HepG2 (cell line): ENCODE measurements around the gene CUEDC2. TPM values are rescaled to one million over a fixed set of nuclear protein-coding genes. Genes with fewer than 3 reads are reported as not detected.

Experiments
- ATAC-seq: fragments of 200-7000 bp; cut with Tn5 transposase; 3 replicates; pipeline ENCODE4 v1.9.1; 2020; ENCODE audit warnings: mild to moderate bottlenecking, moderate library complexity
- BruUV-seq: library from RNA; stranded (reverse); fragments of 400-500 nt; replicated peaks from 2 replicates; lab custom pipeline; 2021; lab: Mats Ljungman, UMichigan
- CTCF ChIA-PET: fragments of 300-600 bp; formaldehyde crosslinking; extraction: SDS; loops from one replicate; lab custom pipeline; 2021; ENCODE audit warnings: low total read pairs, inconsistent platforms, low intra/inter-chr PET ratio; lab: Yijun Ruan, JAX
- POLR2A ChIA-PET: fragments of 350-600 bp; sonication (Branson Sonifier 250); formaldehyde crosslinking; loops from one replicate; lab custom pipeline; 2020; ENCODE audit warnings: antibody characterized with exemption, inconsistent platforms; lab: Yijun Ruan, JAX
- DNase-seq: peaks from one replicate; pipeline ENCODE4 v3.0.0-alpha.2; 2015; ENCODE audit warnings: low spot score
- FAIRE-seq: peaks from 3 replicates; lab custom pipeline; 2011; peaks lifted over from hg19 to GRCh38; lab: Jason Lieb, UNC
- H2AFZ ChIP-seq: one replicate; pipeline ENCODE4 v1.6.1; 2011; ENCODE audit warnings: low read length, inconsistent platforms
- H3K27ac ChIP-seq: fragments of 300-600 bp; 3 replicates; pipeline ENCODE4 v1.8.0; 2011; ENCODE audit warnings: mixed run types, mild to moderate bottlenecking, mixed read lengths, low read length, inconsistent platforms; ENCODE audit not compliant: insufficient read depth; ENCODE audit errors: extremely low read length
- H3K27me3 ChIP-seq, 2 experiments: fragments of 200-600 bp in 1 of 2; 2 replicates in 1 of 2; 3 replicates in 1 of 2; pipeline versions ENCODE4 v1.6.0 to v1.8.0; 2011; ENCODE audit warnings: low read length in 2 of 2, mild to moderate bottlenecking in 2 of 2, moderate library complexity in 2 of 2, inconsistent platforms in 1 of 2; ENCODE audit not compliant: insufficient read depth in 2 of 2, control insufficient read depth in 1 of 2
- H3K36me3 ChIP-seq, 2 experiments: fragments of 200-600 bp in 1 of 2; replicated peaks in 1 of 2; 2 replicates in 1 of 2; 3 replicates in 1 of 2; pipeline versions ENCODE4 v1.5.1 to v1.8.0; 2011; ENCODE audit warnings: low read length in 2 of 2, inconsistent platforms in 1 of 2; ENCODE audit not compliant: insufficient read depth in 2 of 2, control insufficient read depth in 1 of 2
- H3K4me1 ChIP-seq: 2 replicates; pipeline ENCODE4 v1.5.1; 2012; ENCODE audit warnings: low read length, inconsistent platforms; ENCODE audit not compliant: insufficient read depth
- H3K4me2 ChIP-seq: 2 replicates; pipeline ENCODE4 v1.6.0; 2011; ENCODE audit warnings: low read depth, low read length, inconsistent platforms
- H3K4me3 ChIP-seq, 3 experiments: fragments of 200-600 bp in 1 of 3; sonication (generic), shearing (Covaris generic) in 1 of 3; replicated peaks in 1 of 3; 2 replicates each; pipeline ENCODE4 v1.5.1; 2011 to 2016; ENCODE audit warnings: low read length in 3 of 3, inconsistent platforms in 2 of 3, low read depth in 2 of 3, mild to moderate bottlenecking in 2 of 3, control low read depth in 1 of 3, mixed read lengths in 1 of 3; ENCODE audit not compliant: insufficient read depth in 1 of 3
- H3K79me2 ChIP-seq: one replicate; pipeline ENCODE4 v1.6.1; 2011; ENCODE audit warnings: low read length, inconsistent platforms; ENCODE audit not compliant: insufficient read depth
- H3K9ac ChIP-seq: 2 replicates; pipeline ENCODE4 v1.6.0; 2011; ENCODE audit warnings: mild to moderate bottlenecking, low read depth, low read length, inconsistent platforms; ENCODE audit not compliant: insufficient read depth
- H3K9me3 ChIP-seq: 2 replicates; pipeline ENCODE4 v1.5.1; 2012; ENCODE audit warnings: mild to moderate bottlenecking, low read length
- H4K20me1 ChIP-seq: 2 replicates; pipeline ENCODE4 v1.6.0; 2011; ENCODE audit warnings: inconsistent platforms, mild to moderate bottlenecking, low read length, moderate library complexity; ENCODE audit not compliant: insufficient read depth
- ARNT2 ChIP-seq: sonication (generic); formaldehyde crosslinking; IDR thresholded peaks from 2 replicates; pipeline ENCODE4 v1.8.0; 2022; ENCODE audit warnings: mild to moderate bottlenecking, low read depth, missing genetic modification reagents, moderate library complexity
- HDAC2 ChIP-seq: sonication (generic); formaldehyde crosslinking; IDR thresholded peaks from 2 replicates; pipeline ENCODE4 v1.4.0; 2020; ENCODE audit warnings: missing genetic modification reagents
- HNF4A ChIP-seq: sonication (generic); formaldehyde crosslinking; IDR thresholded peaks from 2 replicates; pipeline ENCODE4 v1.4.0; 2020; ENCODE audit warnings: missing genetic modification reagents
- HNRNPL ChIP-seq: fragments of 200-400 bp; formaldehyde crosslinking; IDR thresholded peaks from 2 replicates; pipeline ENCODE4 v1.6.1; 2017; ENCODE audit warnings: mild to moderate bottlenecking, low read depth, low read length
- KDM1A ChIP-seq: IDR thresholded peaks from 2 replicates; pipeline ENCODE4 v1.6.1; 2016; ENCODE audit warnings: missing compliant biosample characterization
- KDM6A ChIP-seq: IDR thresholded peaks from 2 replicates; pipeline ENCODE4 v1.6.1; 2016; ENCODE audit warnings: low read depth
- PHF8 ChIP-seq: sonication (generic); formaldehyde crosslinking; IDR thresholded peaks from 2 replicates; pipeline ENCODE4 v1.5.0; 2020; ENCODE audit warnings: missing genetic modification reagents
- PTBP1 ChIP-seq: fragments of 200-400 bp; formaldehyde crosslinking; IDR thresholded peaks from 2 replicates; pipeline ENCODE4 v1.6.1; 2018; ENCODE audit warnings: low read length, low read depth; ENCODE audit not compliant: poor library complexity, severe bottlenecking
- ZFX ChIP-seq: sonication (generic); formaldehyde crosslinking; IDR thresholded peaks from 2 replicates; pipeline ENCODE4 v1.4.0; 2020; ENCODE audit warnings: mild to moderate bottlenecking, low read depth, missing genetic modification reagents, moderate library complexity
- ZMYM3 ChIP-seq: sonication (generic); formaldehyde crosslinking; IDR thresholded peaks from 2 replicates; pipeline ENCODE4 v1.5.1; 2020; ENCODE audit warnings: mild to moderate bottlenecking, missing genetic modification reagents
- ZNF292 ChIP-seq: sonication (generic); formaldehyde crosslinking; IDR thresholded peaks from 2 replicates; pipeline ENCODE4 v1.8.1; 2022; ENCODE audit warnings: mild to moderate bottlenecking, low read depth, missing genetic modification reagents, borderline replicate concordance
- ZNF343 ChIP-seq: sonication (generic); formaldehyde crosslinking; IDR thresholded peaks from 2 replicates; pipeline ENCODE4 v1.4.0; 2020; ENCODE audit warnings: mild to moderate bottlenecking, missing genetic modification reagents
- ZNF570 ChIP-seq: sonication (generic); formaldehyde crosslinking; IDR thresholded peaks from 2 replicates; pipeline ENCODE4 v1.4.0; 2020; ENCODE audit warnings: mild to moderate bottlenecking, missing genetic modification reagents, borderline replicate concordance
- ZNF629 ChIP-seq: sonication (generic); formaldehyde crosslinking; conservative IDR thresholded peaks from 2 replicates; pipeline ENCODE4 v1.5.0; 2020; ENCODE audit warnings: missing genetic modification reagents
- WGBS: methylation state at CpG from one replicate; pipeline ENCODE4 v1.1.6; 2017; ENCODE audit warnings: low lambda C conversion rate; 5-methylcytosine and 5-hydroxymethylcytosine counted together
- in situ Hi-C: cut with HindIII; loops from 2 replicates; pipeline ENCODE4 v1.10.0; 2017; ENCODE audit warnings: low pct_unique_long_range_greater_than_20kb; ENCODE audit not compliant: extremely low pct_ligation_motif_present
- intact Hi-C: fragments of 100-400 bp; cut with micrococcal nuclease; formaldehyde crosslinking; loops from one replicate; pipeline ENCODE4 v1.10.0; 2022; ENCODE audit not compliant: unreplicated experiment
- polyA plus RNA-seq, 8 experiments: library from polyadenylated mRNA; depleted of rRNA in 3 of 8; stranded (reverse) in 7 of 8; unstranded in 1 of 8; fragments of >200 nt; fragmentation: Illumina TruSeq in 4 of 8; extraction: Trizol in 4 of 8; gene quantifications; 2 replicates each; pipeline versions ENCODE4 v1.2.1 to v1.2.3, GENCODE V29; 2011 to 2016; ENCODE audit warnings: low read depth in 4 of 8, missing spikeins in 1 of 8, mixed read lengths in 1 of 8; ENCODE audit not compliant: insufficient read depth in 1 of 8
- total RNA-seq, 5 experiments: library from RNA; depleted of rRNA; stranded (reverse); fragments of >200 nt; fragmentation: Illumina TruSeq; extraction: Trizol; gene quantifications; 2 replicates each; pipeline ENCODE4 v1.2.3, GENCODE V29; 2016; ENCODE audit warnings: low read depth in 1 of 5
- TF ChIP-seq, protein P1 (sequence below): sonication (generic); formaldehyde crosslinking; IDR thresholded peaks from 2 replicates; pipeline ENCODE4 v1.9.0; 2022; ENCODE audit warnings: low read depth, missing genetic modification reagents
- TF ChIP-seq, protein P2 (sequence below): IDR thresholded peaks from 2 replicates; pipeline ENCODE4 v1.6.1; 2012; ENCODE audit warnings: low read depth, low read length, improper control_type of control experiment
- TF ChIP-seq, protein P3 (sequence below): sonication (generic); formaldehyde crosslinking; IDR thresholded peaks from 2 replicates; pipeline ENCODE4 v1.5.1; 2020; ENCODE audit warnings: mild to moderate bottlenecking, missing genetic modification reagents, moderate library complexity

Gene CUEDC2
- total and polyA plus RNA-seq, 2 of the 13 experiments (the other 11 are each of a cell fraction or from before 2014, with no cell fraction given) = 13.1 to 18.4 TPM

DNA sequence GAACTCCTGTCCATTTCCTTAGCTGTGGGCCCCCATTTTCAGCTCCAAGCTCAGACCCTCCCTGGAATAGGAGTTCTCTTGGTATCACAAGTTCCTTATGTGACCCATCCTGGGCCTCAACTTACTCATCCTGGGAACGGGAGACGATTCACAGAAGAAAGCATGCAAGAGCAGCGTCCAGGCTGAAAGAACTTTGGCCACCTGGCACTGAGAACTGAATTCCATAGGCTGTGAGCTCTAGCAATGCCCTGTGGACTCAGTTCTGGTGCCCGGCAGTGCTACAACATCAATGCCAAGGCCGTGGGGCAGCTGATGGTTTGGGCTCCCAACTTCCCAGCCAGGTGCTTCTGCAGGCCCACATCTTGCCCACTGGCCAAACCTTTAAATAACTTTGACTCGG, 3.9 kb upstream of the CUEDC2 start:
- no peak overlapping the region for H3K27ac ChIP-seq
- peak overlapping the region; percentile 97 for H3K4me2 ChIP-seq
- H3K4me1 ChIP-seq = peaks cover 43% of the 10 kb centered on the region
- intact Hi-C loops = no loop called here
- H3K9me3 ChIP-seq = no peaks in the 10 kb centered on the region
- 2% methylated on average over 4 of the region's 6 CpGs for WGBS
- no peaks in the 10 kb centered on the region for H3K36me3 ChIP-seq
- in situ Hi-C loops = no loop called here
- no peaks in the 10 kb centered on the region; a peak in 1 of 5 replicates for H3K27me3 ChIP-seq
- BruUV-seq = no TSS peak
- H4K20me1 ChIP-seq = no peaks in the 10 kb centered on the region
- ATAC-seq (no peak), FAIRE-seq (no peak), DNase-seq (no peak)
- no peak overlapping the region for H2AFZ ChIP-seq
- CTCF ChIA-PET = no interaction called here
- H3K4me3 ChIP-seq = peak overlapping the region; percentile 44 to 76 (median 55)
- peaks cover 5% of the 10 kb centered on the region for H3K79me2 ChIP-seq
- H3K9ac ChIP-seq = peak overlapping the region; percentile 68
- POLR2A ChIA-PET = interaction anchor here (0.8 to 6.8 kb wide), 4 partner anchors 10 to 26 kb away, joined by 3 to 135 read pairs (median 90); partner anchors contain the start of genes C10orf95 and FBXL15
- TF ChIP-seq ZNF629 (peak; percentile 94), PTBP1 (no peak), KDM6A (CRISPR knock-in tag) (no peak), KDM1A (CRISPR knock-in tag) (peak; percentile 48; the same call in 1 of the 2 replicates), ARNT2 (CRISPR knock-in tag) (no peak), ZNF343 (CRISPR knock-in tag) (no peak), ZMYM3 (CRISPR knock-in tag) (peak; percentile 72), PHF8 (peak; percentile 29; the same call in 1 of the 2 replicates), HNRNPL (peak; percentile 73), ZNF570 (CRISPR knock-in tag) (no peak), HDAC2 (CRISPR knock-in tag) (no peak), ZNF292 (CRISPR knock-in tag) (no peak), ZFX (CRISPR knock-in tag) (peak; percentile 18; the same call in 1 of the 2 replicates), HNF4A (CRISPR knock-in tag) (peak; percentile 36; the same call in 1 of the 2 replicates)
- TF ChIP-seq, protein P1, sequence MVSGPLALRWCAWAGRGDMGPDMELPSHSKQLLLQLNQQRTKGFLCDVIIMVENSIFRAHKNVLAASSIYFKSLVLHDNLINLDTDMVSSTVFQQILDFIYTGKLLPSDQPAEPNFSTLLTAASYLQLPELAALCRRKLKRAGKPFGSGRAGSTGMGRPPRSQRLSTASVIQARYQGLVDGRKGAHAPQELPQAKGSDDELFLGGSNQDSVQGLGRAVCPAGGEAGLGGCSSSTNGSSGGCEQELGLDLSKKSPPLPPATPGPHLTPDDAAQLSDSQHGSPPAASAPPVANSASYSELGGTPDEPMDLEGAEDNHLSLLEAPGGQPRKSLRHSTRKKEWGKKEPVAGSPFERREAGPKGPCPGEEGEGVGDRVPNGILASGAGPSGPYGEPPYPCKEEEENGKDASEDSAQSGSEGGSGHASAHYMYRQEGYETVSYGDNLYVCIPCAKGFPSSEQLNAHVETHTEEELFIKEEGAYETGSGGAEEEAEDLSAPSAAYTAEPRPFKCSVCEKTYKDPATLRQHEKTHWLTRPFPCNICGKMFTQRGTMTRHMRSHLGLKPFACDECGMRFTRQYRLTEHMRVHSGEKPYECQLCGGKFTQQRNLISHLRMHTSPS (CRISPR knock-in tag) = peak; percentile 88
- TF ChIP-seq, protein P2, sequence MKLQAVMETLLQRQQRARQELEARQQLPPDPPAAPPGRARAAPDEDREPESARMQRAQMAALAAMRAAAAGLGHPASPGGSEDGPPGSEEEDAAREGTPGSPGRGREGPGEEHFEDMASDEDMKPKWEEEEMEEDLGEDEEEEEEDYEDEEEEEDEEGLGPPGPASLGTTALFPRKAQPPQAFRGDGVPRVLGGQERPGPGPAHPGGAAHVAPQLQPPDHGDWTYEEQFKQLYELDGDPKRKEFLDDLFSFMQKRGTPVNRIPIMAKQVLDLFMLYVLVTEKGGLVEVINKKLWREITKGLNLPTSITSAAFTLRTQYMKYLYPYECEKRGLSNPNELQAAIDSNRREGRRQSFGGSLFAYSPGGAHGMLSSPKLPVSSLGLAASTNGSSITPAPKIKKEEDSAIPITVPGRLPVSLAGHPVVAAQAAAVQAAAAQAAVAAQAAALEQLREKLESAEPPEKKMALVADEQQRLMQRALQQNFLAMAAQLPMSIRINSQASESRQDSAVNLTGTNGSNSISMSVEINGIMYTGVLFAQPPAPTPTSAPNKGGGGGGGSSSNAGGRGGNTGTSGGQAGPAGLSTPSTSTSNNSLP = no peak
- TF ChIP-seq, protein P3, sequence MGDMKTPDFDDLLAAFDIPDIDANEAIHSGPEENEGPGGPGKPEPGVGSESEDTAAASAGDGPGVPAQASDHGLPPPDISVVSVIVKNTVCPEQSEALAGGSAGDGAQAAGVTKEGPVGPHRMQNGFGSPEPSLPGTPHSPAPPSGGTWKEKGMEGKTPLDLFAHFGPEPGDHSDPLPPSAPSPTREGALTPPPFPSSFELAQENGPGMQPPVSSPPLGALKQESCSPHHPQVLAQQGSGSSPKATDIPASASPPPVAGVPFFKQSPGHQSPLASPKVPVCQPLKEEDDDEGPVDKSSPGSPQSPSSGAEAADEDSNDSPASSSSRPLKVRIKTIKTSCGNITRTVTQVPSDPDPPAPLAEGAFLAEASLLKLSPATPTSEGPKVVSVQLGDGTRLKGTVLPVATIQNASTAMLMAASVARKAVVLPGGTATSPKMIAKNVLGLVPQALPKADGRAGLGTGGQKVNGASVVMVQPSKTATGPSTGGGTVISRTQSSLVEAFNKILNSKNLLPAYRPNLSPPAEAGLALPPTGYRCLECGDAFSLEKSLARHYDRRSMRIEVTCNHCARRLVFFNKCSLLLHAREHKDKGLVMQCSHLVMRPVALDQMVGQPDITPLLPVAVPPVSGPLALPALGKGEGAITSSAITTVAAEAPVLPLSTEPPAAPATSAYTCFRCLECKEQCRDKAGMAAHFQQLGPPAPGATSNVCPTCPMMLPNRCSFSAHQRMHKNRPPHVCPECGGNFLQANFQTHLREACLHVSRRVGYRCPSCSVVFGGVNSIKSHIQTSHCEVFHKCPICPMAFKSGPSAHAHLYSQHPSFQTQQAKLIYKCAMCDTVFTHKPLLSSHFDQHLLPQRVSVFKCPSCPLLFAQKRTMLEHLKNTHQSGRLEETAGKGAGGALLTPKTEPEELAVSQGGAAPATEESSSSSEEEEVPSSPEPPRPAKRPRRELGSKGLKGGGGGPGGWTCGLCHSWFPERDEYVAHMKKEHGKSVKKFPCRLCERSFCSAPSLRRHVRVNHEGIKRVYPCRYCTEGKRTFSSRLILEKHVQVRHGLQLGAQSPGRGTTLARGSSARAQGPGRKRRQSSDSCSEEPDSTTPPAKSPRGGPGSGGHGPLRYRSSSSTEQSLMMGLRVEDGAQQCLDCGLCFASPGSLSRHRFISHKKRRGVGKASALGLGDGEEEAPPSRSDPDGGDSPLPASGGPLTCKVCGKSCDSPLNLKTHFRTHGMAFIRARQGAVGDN = peak; percentile 26; the same call in 1 of the 2 replicates
